GM13976 (cell line): ENCODE measurements around the gene MX1.

ENCODE experiments used
- DNase-seq: peaks from one replicate; pipeline ENCODE4 v3.0.0; 2012; ENCODE audit warnings: low spot score
- CTCF ChIP-seq: IDR thresholded peaks from 2 replicates; pipeline ENCODE4 v1.5.1; 2012; ENCODE audit warnings: borderline replicate concordance, mild to moderate bottlenecking; ENCODE audit not compliant: insufficient read depth; ENCODE audit errors: extremely low read depth, missing control alignments, control extremely low read depth
- in situ Hi-C: fragments of 300-500 bp; cut with MboI; formaldehyde crosslinking; loops from one replicate; pipeline ENCODE4 v1.12.0; 2022; ENCODE audit warnings: low sequenced_read_pairs, mixed read lengths, inconsistent platforms; ENCODE audit not compliant: unreplicated experiment

MX1 gene

GRCh38 chr21:41497788-41498187, 71.7 kb downstream of the MX1 start:
- TF ChIP-seq CTCF, result no peak
- in situ Hi-C loops, result no loop called here
- DNase-seq, result no peak

GRCh38 chr21:41499920-41500319, 73.9 kb downstream of the MX1 start:
- DNase-seq, result no peak
- TF ChIP-seq CTCF, result no peak
- in situ Hi-C loops, result no loop called here

GRCh38 chr21:41500363-41500762, 74.3 kb downstream of the MX1 start:
- in situ Hi-C loops, result no loop called here
- DNase-seq, result no peak
- TF ChIP-seq CTCF, result no peak

GRCh38 chr21:41500931-41501381, 74.9 kb downstream of the MX1 start:
- no peak for DNase-seq
- no peak for TF ChIP-seq CTCF
- in situ Hi-C loops, result no loop called here

DNA sequence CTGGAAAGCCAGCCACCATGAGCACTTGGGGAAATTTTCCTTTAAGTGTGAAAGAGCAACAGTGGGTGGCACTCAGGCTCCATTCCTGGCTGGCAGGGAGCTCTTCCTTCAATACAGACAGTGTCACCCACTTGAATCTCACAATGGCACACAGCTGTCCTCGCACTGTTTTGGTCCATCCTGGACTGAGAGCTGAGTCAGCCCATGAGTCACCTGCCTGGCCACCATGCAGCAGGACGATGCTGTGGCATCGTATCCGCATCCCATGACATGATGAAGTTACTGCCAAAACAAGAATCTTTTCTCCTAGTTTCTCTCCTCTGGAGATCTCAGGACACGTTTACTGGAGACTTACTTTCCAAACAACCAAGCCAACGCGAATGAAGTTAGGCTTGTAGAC, 75.9 kb downstream of the MX1 start:
- TF ChIP-seq CTCF, result no peak
- DNase-seq, result no peak
- in situ Hi-C loops, result no loop called here

DNA sequence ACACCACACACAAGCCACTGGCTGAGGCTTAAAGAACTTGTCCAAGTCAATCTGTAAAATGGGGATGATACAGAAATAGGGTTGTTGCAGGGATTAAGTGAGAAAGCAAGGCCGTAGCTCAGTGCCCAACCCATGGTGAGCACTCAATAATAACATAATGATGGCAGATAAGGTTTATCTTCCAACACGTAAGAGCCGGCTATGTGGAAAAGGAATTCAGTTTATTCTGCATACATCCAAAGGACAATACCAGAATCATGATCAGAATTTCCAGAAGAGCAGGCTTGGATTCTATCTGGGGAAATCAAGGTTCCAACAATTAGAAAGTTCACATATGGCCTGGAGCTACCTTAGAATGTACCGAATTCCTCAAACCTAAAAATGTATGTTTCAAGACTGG, 77.3 kb downstream of the MX1 start:
- TF ChIP-seq CTCF, result no peak
- no peak for DNase-seq
- in situ Hi-C loops, result no loop called here

GRCh38 chr21:41504030-41504429, 78.0 kb downstream of the MX1 start:
- DNase-seq, result no peak
- in situ Hi-C loops, result no loop called here
- no peak for TF ChIP-seq CTCF
